ENCODE results near the gene BIN1. TPM values are rescaled to one million over a fixed set of nuclear protein-coding genes. Genes with fewer than 3 reads are reported as not detected.

The BIN1 gene
- polyA plus RNA-seq, 1 donor (not counting 4 experiments of a cell fraction or from before 2014, with no cell fraction given): 5.4 TPM

GRCh38 chr2:127054604-127054930 lies 52.4 kb downstream of the BIN1 start:
- no peak overlapping the region for H3K27ac ChIP-seq (ENCODE audit: control insufficient read depth, insufficient read depth, low read length)
- no peaks in the 10 kb centered on the region for H3K79me2 ChIP-seq (ENCODE audit: control insufficient read depth, insufficient read depth, low read length)
- H3K9me3 ChIP-seq (ENCODE audit: control insufficient read depth, low read depth, low read length): no peaks in the 10 kb centered on the region
- no peak overlapping the region for H3K4me2 ChIP-seq (ENCODE audit: control insufficient read depth, extremely low read depth, insufficient read depth, low read depth, low read length)
- no peaks in the 10 kb centered on the region for H3K9me1 ChIP-seq (ENCODE audit: control insufficient read depth, extremely low read depth, insufficient read depth, low read length)
- TF ChIP-seq CTCF (optimal IDR thresholded peaks at IDR 0.05 in 1 of 3, IDR thresholded peaks at IDR 0.05 in 1 of 3, conservative IDR thresholded peaks at IDR 0.05 in 1 of 3; ENCODE audit: extremely low read depth in 1 of 3, insufficient read depth in 2 of 3, low read length in 3 of 3) (no peak), EZH2 (IDR thresholded peaks at IDR 0.05; ENCODE audit: low read length) (no peak)
- H3K9ac ChIP-seq (ENCODE audit: control insufficient read depth, extremely low read depth, insufficient read depth, low read length): no peak overlapping the region
- no peak overlapping the region for H2AFZ ChIP-seq (ENCODE audit: control insufficient read depth, low read length)
- no peaks in the 10 kb centered on the region for H3K27me3 ChIP-seq (ENCODE audit: control insufficient read depth, extremely low read depth, insufficient read depth, low read length)
- H3K4me3 ChIP-seq (ENCODE audit: control insufficient read depth in 2 of 3, extremely low read depth in 1 of 3, insufficient read depth in 2 of 3, low read depth in 1 of 3, low read length in 3 of 3): no peak overlapping the region
- dilution Hi-C loops (cut with MboI; ENCODE audit: extremely low pct_ligation_motif_present, low sequenced_read_pairs): no loop called here
- no peak for FAIRE-seq
- H3K4me1 ChIP-seq (ENCODE audit: control insufficient read depth, extremely low read depth, insufficient read depth, low read length): no peaks in the 10 kb centered on the region
- peaks cover 4% of the 10 kb centered on the region for H4K20me1 ChIP-seq (ENCODE audit: control insufficient read depth, extremely low read depth, insufficient read depth, low read length)
- no peak for DNase-seq (ENCODE audit: low read depth, low spot score)
- H3K36me3 ChIP-seq (ENCODE audit: control insufficient read depth in 2 of 2, extremely low read depth in 1 of 2, insufficient read depth in 2 of 2, low read length in 2 of 2): no peaks in the 10 kb centered on the region

- dilution Hi-C loops (cut with MboI; ENCODE audit: extremely low pct_ligation_motif_present, low sequenced_read_pairs): no loop called here
- Histone ChIP-seq H3K4me1 (ENCODE audit: control insufficient read depth, extremely low read depth, insufficient read depth, low read length) (no peaks in the 10 kb centered on the region), H3K27me3 (ENCODE audit: control insufficient read depth, extremely low read depth, insufficient read depth, low read length) (no peaks in the 10 kb centered on the region), H3K9ac (ENCODE audit: control insufficient read depth, extremely low read depth, insufficient read depth, low read length) (no peak overlapping the region), H3K36me3 (ENCODE audit: control insufficient read depth in 2 of 2, extremely low read depth in 1 of 2, insufficient read depth in 2 of 2, low read length in 2 of 2) (no peaks in the 10 kb centered on the region), H3K27ac (ENCODE audit: control insufficient read depth, insufficient read depth, low read length) (no peak overlapping the region), H3K4me3 (ENCODE audit: control insufficient read depth in 2 of 3, extremely low read depth in 1 of 3, insufficient read depth in 2 of 3, low read depth in 1 of 3, low read length in 3 of 3) (no peak overlapping the region), H3K9me3 (ENCODE audit: control insufficient read depth, low read depth, low read length) (no peaks in the 10 kb centered on the region), H3K9me1 (ENCODE audit: control insufficient read depth, extremely low read depth, insufficient read depth, low read length) (no peaks in the 10 kb centered on the region), H4K20me1 (ENCODE audit: control insufficient read depth, extremely low read depth, insufficient read depth, low read length) (peaks cover 4% of the 10 kb centered on the region), H2AFZ (ENCODE audit: control insufficient read depth, low read length) (no peak overlapping the region), H3K4me2 (ENCODE audit: control insufficient read depth, extremely low read depth, insufficient read depth, low read depth, low read length) (no peak overlapping the region), H3K79me2 (ENCODE audit: control insufficient read depth, insufficient read depth, low read length) (no peaks in the 10 kb centered on the region)
- FAIRE-seq (no peak), DNase-seq (ENCODE audit: low read depth, low spot score) (no peak)
- TF ChIP-seq CTCF (optimal IDR thresholded peaks at IDR 0.05 in 1 of 3, IDR thresholded peaks at IDR 0.05 in 1 of 3, conservative IDR thresholded peaks at IDR 0.05 in 1 of 3; ENCODE audit: extremely low read depth in 1 of 3, insufficient read depth in 2 of 3, low read length in 3 of 3): no peak
- no peak for TF ChIP-seq EZH2 (IDR thresholded peaks at IDR 0.05; ENCODE audit: low read length)
Observed at GRCh38 chr2:127053731-127054603, 53.0 kb downstream of the BIN1 start.
